Right hindlimb (tissue), 1 donor: ENCODE data around the gene PIK3CG.
"Not testable (repeated sequence)": the region's sequence is repeated elsewhere in the genome, so short reads cannot be mapped to it uniquely, and the experiment has no call there.

ENCODE experiments used
- DNase-seq: peaks from one replicate; pipeline ENCODE4 v3.0.0-alpha.2; 2018

Gene PIK3CG

DNA sequence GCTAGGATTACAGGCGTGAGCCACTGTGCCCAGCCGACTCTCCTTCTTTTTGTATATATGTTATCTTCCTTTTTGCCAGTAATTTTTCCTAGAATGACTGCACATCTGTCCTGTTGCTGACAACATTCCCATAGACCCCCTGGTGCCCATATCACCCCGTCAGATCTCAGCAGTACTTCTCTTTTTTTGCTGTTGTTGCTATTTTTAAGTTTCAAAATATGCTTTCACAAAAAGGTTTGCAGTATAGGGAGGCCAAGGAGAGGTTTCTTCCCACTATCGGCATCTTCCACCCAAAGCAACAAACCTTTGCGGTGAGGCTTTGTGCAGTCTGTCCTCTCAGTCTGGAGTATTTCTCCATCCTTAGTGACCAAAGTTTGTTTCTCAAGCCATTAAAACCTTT lies 23.1 kb downstream of the PIK3CG start:
- no peak for DNase-seq

DNA sequence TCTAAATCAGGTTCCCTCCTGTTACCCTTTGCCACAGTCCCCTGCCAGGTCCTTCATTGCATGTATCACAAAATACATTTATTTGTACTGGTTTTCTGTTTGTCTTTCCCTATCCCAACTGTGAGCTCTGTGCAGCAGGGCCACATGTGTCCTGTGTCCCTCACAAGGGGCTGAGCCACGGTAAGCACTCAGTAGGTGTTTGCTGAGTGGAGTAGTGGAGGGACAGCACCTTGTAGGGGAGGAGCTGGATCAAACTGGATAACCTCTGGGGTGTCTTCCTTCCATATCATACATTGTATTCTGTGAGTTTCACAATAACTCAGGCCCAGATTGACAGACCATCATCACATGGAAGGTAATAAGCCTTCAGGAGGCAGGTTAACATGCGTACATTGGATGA lies 25.9 kb downstream of the PIK3CG start:
- DNase-seq, result no peak

- DNase-seq, result no peak
These were observed 26.7 kb downstream of the PIK3CG start for GRCh38 chr7:106891548-106892410.

GRCh38 chr7:106893591-106893990 lies 28.5 kb downstream of the PIK3CG start:
- no peak for DNase-seq

GRCh38 chr7:106895246-106895864 lies 30.3 kb downstream of the PIK3CG start:
- DNase-seq, result no peak

DNA sequence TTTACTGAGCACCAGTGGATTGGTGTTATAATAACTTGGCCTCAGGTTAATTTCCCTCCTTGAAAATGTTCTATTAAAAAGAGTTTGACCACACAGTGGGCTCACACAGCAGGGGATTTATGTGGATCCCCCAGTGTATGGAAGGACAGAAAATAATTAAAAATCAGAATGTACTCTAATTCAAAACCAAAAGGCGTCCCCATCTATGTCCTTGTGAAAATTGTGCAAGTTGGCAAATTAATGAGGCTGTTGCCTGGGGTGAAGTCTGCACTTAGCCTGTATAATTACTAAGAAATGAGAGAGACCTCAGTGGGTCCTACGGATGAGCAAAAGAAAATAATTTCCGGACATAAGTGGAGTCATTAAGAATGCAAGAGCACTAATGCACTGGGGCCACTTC lies 31.1 kb downstream of the PIK3CG start:
- no peak for DNase-seq

- DNase-seq, result not testable (repeated sequence)
These were observed 32.5 kb downstream of the PIK3CG start for GRCh38 chr7:106897553-106897952.

GRCh38 chr7:106898967-106899366 lies 33.9 kb downstream of the PIK3CG start:
- not testable (repeated sequence) for DNase-seq

GRCh38 chr7:106901828-106902441 lies 36.9 kb downstream of the PIK3CG start:
- no peak for DNase-seq

GRCh38 chr7:106905734-106906133 lies 40.7 kb downstream of the PIK3CG start:
- no peak for DNase-seq

- no peak for DNase-seq
These were observed 46.9 kb downstream of the PIK3CG start for GRCh38 chr7:106911959-106912358.

DNA sequence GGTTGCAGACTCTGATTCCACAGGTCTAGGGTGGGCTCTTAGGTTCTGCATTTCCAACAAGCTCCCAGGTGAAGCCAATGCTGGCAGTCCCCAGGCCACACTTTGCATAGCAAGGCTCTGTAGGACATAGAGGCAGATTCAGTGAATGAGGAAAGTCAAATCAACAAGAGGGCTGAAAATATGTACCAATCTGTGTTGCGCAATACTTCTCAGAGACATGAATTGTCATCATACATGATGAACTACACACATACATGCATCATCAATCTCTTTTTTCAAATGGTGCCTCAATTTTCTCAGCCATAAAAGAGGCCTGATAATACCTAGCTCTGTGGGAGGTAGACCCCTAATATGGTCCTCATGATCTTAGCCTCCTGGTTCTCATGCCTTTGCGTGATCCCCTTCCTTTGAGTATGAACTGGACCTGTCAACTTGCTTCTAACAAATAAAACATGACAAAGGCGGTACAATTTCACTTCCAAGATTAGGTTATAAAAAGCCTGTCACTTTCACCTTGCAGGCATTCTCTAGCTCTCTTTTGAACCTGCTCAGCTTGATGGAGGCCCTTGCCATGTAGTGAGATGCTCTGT lies 49.0 kb downstream of the PIK3CG start:
- no peak for DNase-seq

GRCh38 chr7:106915407-106915806 lies 50.3 kb downstream of the PIK3CG start:
- no peak for DNase-seq

- no peak for DNase-seq
These were observed 50.8 kb downstream of the PIK3CG start for GRCh38 chr7:106915873-106916272.

GRCh38 chr7:106916679-106917078 lies 51.6 kb downstream of the PIK3CG start:
- DNase-seq, result no peak

- no peak for DNase-seq
These were observed 53.9 kb downstream of the PIK3CG start for GRCh38 chr7:106918991-106919390.

- not testable (repeated sequence) for DNase-seq
These were observed 59.4 kb downstream of the PIK3CG start for GRCh38 chr7:106924468-106924867.

DNA sequence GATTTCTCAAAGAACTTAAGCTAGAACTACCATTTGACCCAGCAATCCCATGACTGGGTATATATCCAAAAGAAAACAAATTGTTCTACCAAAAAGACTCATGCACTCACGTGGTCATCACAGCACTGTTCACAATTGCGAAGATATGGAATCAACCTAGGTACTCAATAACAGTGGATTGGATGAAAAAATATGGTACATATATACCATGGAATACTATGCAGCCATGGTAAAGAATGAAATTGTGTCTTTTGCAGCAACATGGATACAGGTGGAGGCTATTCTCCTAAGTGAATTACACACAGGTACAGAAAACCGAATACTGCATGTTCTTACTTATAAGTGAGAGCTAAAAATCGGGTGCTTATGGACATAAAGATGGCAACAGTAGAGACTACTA lies 61.8 kb downstream of the PIK3CG start:
- DNase-seq, result no peak

DNA sequence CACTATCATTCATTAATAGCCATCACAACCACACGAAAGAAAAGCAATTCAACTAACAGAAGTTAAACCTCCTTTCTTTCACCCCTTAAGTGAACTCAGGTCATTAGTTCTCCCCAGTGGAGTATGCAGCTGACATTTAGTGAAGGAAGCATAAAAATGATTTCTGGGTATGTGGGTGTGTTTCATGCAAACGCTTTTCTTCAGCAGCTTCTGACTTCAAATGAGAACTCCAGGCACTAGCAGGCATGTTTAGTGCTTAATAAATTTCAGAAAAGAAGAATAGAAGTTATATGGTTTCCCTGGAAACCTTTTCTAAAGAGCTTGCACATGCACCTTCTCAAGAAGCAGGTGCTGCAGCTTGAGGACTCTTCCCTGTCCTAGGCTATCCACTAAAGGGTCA lies 62.5 kb downstream of the PIK3CG start:
- no peak for DNase-seq

- DNase-seq, result not testable (repeated sequence)
These were observed 64.5 kb downstream of the PIK3CG start for GRCh38 chr7:106929616-106930015.

DNA sequence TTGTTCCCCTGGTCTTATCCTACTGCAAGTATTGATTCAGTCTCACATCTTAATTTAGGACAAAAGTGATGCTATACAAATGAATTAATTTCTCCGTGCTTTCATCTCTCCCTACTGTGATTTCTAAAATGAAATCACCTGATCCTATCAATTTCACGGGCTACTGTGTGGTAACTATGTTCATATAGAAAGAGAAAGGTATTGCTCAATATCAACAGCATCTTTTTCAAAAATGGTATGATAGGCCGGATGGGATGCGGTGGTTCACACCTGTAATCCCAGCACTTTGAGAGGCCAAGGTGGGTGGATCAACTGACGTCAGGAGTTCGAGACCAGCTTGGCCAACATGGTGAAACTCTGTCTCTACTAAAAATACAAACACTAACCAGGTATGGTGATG lies 71.2 kb downstream of the PIK3CG start:
- DNase-seq, result no peak

DNA sequence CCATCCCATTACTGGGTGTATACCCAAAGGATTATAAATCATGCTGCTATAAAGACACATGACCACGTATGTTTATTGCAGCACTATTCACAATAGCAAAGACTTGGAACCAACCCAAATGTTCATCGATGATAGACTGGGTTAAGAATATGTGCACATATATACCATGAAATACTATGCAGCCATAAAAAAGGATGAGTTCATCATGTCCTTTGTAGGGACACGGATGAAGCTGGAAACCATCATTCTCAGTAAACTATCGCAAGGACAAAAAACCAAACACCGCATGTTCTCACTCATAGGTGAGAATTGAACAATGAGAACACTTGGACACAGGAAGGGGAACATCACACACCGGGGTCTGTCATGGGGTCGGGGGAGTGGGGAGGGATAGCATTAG lies 73.0 kb downstream of the PIK3CG start:
- DNase-seq, result not testable (repeated sequence)

GRCh38 chr7:106938803-106939202 lies 73.7 kb downstream of the PIK3CG start:
- no peak for DNase-seq
